CD4-positive, alpha-beta T cell treated with Interleukin-4 for 1 hour (primary cell): ENCODE measurements around the gene ENPEP.
"Not testable (repeated sequence)": the region's sequence is repeated elsewhere in the genome, so short reads cannot be mapped to it uniquely, and the experiment has no call there.

ENCODE experiments used
- DNase-seq, 2 donors: peaks; one replicate each; pipeline ENCODE4 v3.0.0-alpha.2; 2020 to 2022

ENPEP gene

GRCh38 chr4:110475881-110476818 lies at the start of gene ENPEP:
TSS of gene ENPEP (plus strand) at chr4:110476155. CDS start at chr4:110476415, 260 bp downstream.
- no peak for DNase-seq

GRCh38 chr4:110431805-110432204 lies 44.1 kb upstream of the ENPEP start:
- not testable (repeated sequence) for DNase-seq

DNA sequence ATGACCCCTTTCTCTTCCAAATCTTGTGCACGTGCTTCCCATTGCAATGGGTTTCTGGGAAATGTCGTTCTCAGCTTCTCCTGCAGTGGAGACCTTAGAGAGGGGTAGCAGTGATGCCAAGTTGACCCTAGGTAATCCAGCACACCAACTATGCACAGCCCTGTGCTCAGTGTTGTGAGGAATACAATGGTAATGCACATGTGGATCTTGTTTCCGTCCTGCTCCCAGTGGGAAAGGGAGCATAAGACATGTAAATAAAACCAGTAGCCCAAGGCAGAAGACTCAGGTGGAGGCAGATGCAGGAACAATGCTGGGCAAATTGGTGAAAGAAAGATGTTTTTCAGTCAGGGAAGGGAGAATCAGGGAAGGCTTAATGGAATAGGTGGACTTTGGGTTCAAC lies 38.7 kb upstream of the ENPEP start:
- DNase-seq, result not testable (repeated sequence)

DNA sequence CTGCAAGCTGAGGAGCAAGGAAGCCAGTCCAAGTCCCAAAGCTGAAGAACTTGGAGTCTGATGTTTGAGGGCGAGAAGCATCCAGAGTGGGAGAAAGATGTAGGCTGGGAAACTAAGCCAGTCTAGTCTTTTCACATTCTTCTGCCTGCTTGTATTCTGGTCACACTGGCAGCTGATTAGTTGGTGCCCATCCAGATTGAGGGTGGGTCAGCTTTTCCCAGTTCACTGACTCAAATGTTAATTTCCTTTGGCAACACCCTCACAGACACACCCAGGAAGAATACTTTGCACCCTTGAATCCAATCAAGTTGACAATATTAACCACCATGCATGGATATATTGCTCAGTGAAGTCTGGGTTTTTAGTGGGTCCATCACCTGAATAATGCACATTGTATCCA lies 36.7 kb upstream of the ENPEP start:
- DNase-seq, result not testable (repeated sequence)

- no peak for DNase-seq
Measured at GRCh38 chr4:110442309-110442708, 33.6 kb upstream of the ENPEP start.

GRCh38 chr4:110442788-110443187 lies 33.2 kb upstream of the ENPEP start:
- DNase-seq, result no peak

- no peak for DNase-seq
Measured at GRCh38 chr4:110449947-110450346, 26.0 kb upstream of the ENPEP start.

- DNase-seq, result no peak
Measured at GRCh38 chr4:110452546-110452945, 23.4 kb upstream of the ENPEP start.

DNA sequence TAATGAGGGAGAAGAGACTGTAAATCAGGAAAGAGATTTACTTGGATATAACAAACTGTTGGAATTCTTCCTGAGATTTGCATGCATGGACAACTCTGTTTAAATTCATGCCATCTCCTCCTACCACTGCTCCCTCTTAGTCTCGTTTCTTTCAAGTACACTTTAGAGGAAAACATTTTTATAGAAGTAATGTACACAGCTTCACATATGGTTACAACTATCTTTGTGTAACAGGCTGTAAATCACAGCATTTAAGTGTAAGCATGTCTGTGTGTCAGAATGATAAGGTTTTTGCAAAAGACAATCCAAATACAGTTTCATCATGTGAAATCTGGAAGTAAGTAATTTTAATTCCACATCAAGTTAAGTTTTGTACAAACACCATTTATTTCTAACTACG lies 21.5 kb upstream of the ENPEP start:
- no peak for DNase-seq

DNA sequence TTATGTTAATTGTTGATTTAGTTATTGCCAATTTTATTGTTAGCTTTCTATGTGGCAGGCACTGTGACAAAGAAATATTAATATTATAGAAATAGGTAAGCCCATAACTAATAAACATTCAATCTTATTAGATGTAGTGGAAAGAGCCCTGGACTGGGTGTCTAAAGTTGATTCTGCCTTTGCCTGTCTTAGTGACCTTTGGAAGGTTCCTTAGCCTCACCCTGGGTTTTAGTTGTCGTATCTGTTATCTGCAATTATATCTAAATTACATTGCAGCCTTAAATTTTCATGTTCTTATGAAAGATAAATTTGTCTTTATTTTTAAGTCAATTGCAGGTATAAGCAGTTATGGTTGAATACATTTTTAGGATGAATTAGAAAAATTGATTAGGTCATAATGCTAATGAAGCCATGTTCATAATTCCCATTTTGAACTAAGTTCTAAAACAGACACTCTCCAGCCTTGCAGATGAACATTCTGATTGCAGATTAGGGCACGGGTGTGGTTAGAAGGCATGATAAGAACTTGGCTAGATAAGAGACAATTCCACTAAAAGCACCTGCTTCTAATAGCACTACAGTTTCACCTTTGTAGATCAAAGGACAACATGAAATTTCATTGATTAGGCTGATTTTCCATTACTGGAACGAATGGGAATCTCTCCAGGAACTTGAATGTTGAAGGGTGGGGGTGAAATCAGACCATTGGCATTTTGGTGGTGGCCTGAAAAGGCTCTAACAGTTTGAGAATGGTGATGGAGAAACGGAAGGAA lies 17.3 kb upstream of the ENPEP start:
- DNase-seq, result no peak

GRCh38 chr4:110460074-110460746 lies 15.7 kb upstream of the ENPEP start:
- no peak for DNase-seq

DNA sequence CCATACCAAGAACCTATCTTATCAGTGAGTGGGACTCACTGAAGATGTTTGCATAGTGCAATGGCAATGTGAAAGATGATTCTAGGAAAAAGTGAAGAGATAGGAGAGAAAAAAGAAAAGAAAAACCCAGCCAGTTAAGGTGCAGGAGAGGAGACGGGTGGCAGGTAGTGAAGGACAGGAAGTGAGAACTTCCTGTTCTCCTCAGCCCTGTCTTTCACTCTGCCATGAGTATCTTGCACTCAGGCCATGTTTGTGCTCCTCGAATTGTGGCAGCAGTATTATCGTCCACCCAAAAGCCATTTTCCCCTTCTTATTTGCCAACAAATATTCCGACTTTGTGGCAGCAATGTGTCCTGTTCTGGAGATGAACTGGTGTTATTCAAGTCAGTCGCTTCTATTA lies 8.6 kb upstream of the ENPEP start:
- DNase-seq, result no peak

- no peak for DNase-seq
Measured at GRCh38 chr4:110472583-110473329, 3.2 kb upstream of the ENPEP start.

GRCh38 chr4:110474481-110474880 lies 1.5 kb upstream of the ENPEP start:
- no peak for DNase-seq

DNA sequence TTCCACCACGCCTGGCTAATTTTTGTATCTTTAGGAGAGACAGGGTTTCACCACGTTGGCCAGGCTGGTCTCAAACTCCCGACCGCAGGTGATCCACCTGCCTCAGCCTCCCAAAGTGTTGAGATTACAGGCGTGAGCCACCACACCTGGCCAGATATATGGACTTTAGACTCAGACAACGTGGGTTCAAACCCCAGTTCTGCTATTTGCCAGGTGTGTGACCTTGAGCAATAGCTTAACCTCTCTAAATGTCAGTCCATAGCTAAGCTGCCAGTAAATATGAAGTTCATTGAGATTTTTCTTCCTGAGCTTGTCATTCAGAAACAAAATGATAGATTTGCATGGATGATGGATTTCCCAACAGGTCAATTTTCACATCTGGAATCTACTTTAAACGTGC lies 875 bp upstream of the ENPEP start:
- DNase-seq, result not testable (repeated sequence)

DNA sequence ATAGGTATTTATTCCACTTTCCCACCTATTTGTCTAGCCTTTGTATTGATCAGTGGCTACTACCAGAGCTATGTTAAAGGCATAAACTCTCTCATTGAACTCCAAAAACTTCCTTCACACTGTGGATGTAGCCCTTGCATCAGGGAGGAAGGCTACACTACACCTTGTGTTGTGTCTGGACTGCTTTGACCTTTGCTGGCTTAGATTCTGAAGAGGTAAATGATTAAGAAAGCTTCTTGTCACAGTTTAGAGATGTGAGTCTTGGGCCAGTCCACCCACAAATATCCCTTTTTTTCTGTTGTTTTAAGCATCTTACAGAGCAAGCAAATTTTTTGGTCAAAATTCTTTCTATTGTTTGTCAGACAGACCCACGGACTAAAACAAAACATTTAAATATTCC lies 1.9 kb downstream of the ENPEP start:
- no peak for DNase-seq

GRCh38 chr4:110480031-110480549 lies 4.1 kb downstream of the ENPEP start:
- DNase-seq, result no peak

DNA sequence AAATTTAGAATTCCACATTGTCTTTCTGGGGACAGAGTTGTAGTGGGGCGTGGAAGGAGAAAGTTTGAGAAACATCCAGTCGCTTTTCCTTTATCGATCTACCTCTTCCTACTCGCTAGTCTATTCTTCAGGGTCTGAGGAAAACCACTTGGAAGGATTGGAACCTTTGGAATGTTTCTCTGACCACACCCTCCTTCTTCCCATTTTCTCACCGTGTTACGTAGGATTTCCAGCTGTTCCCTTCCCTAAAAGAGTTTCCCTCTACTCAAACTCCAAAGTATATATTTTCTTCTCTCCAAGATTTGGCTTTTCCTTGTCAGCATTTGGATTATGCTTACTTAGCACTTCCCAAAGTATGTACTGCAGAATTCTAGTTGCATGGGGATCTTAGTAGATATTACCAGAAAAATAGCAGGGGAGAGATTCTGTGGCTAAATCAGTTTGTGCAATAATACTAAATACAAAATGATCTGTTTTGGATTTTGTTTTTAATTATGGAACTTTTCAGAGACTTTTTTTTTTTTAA lies 4.9 kb downstream of the ENPEP start:
- DNase-seq, result no peak

GRCh38 chr4:110483516-110483915 lies 7.6 kb downstream of the ENPEP start:
- no peak for DNase-seq

- no peak for DNase-seq
Measured at GRCh38 chr4:110484029-110484428, 8.1 kb downstream of the ENPEP start.

DNA sequence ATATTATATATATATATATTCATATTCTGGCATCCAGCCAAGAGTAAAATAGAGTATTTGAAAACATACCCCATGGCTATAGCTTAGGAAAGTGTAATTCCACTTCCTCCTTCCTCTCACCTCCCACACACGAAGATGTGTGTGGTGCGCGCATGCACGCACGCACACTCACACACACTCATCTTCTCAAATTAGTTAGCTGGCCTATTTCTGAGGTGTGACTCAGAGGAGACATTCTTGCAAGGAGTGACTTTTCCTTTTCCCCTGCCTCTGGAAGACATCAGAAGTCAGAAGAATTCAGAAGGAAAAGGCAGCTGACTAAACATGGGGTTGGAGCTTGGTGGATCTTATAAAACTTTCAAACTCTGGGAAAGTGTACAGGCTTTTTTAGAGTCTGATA lies 8.8 kb downstream of the ENPEP start:
- no peak for DNase-seq

DNA sequence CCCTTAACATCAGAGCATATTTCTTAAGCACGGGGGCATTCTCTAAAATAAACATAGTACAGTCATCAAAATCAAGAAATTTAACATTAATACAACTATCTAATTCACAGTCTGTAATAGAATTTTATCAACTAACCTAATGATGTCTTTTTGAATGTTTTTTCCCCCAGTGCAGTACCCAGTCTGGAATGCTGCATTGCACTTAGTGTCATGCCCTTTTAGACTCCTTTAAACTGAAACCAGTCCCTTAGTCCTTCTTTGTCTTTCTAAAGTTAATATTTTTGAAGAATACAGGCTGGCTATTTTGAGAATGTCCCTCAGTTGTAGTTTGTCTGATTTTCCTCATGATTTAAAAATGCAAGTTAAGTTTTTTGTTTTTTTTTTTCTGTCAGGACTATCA lies 9.5 kb downstream of the ENPEP start:
- no peak for DNase-seq
